Neural progenitor cell (in vitro differentiated cells): ENCODE results near the gene BCAP31. TPM values are rescaled to one million over a fixed set of nuclear protein-coding genes. Genes with fewer than 3 reads are reported as not detected.

Source experiments
- DNase-seq: peaks from one replicate; pipeline ENCODE4 v3.0.0-alpha.2; 2016; ENCODE audit warnings: low spot score
- H2AFZ ChIP-seq: fragments of 200-600 bp; sonication (generic); replicated peaks from 2 replicates; pipeline ENCODE4 v1.6.1; 2016; ENCODE audit warnings: antibody characterized with exemption
- H3F3A ChIP-seq: fragments of 200-600 bp; sonication (generic); 2 replicates; pipeline ENCODE4 v1.6.1; 2016; ENCODE audit warnings: antibody characterized with exemption, low read depth
- H3K27ac ChIP-seq: fragments of 200-600 bp; sonication (generic); 2 replicates; pipeline ENCODE4 v1.5.1; 2016; ENCODE audit warnings: mild to moderate bottlenecking
- H3K27me3 ChIP-seq: fragments of 200-600 bp; sonication (generic); 2 replicates; pipeline ENCODE4 v1.6.1; 2016; ENCODE audit warnings: mild to moderate bottlenecking, moderate library complexity
- H3K36me3 ChIP-seq: fragments of 200-600 bp; sonication (generic); 2 replicates; pipeline ENCODE4 v1.5.1; 2016
- H3K4me1 ChIP-seq: fragments of 200-600 bp; sonication (generic); 2 replicates; pipeline ENCODE4 v1.6.1; 2016; ENCODE audit warnings: mixed run types
- H3K4me2 ChIP-seq: fragments of 200-600 bp; sonication (generic); 2 replicates; pipeline ENCODE4 v1.6.1; 2016
- H3K4me3 ChIP-seq: fragments of 200-600 bp; sonication (generic); 2 replicates; pipeline ENCODE4 v1.5.1; 2016
- H3K79me2 ChIP-seq: fragments of 200-600 bp; sonication (generic); 2 replicates; pipeline ENCODE4 v1.6.1; 2016; ENCODE audit warnings: low read depth
- H3K9ac ChIP-seq: fragments of 200-600 bp; sonication (generic); 2 replicates; pipeline ENCODE4 v1.6.1; 2016
- H3K9me3 ChIP-seq: fragments of 200-600 bp; sonication (generic); 2 replicates; pipeline ENCODE4 v1.5.1; 2016; ENCODE audit warnings: low read depth
- H4K20me1 ChIP-seq: fragments of 200-600 bp; sonication (generic); 2 replicates; pipeline ENCODE4 v1.6.1; 2016; ENCODE audit warnings: low read depth
- H3K27ac Mint-ChIP-seq: 3 replicates; pipeline ENCODE4 v1.8.0; 2021; ENCODE audit warnings: mixed read lengths
- H3K27me3 Mint-ChIP-seq: 2 replicates; pipeline ENCODE4 v1.8.0; 2022; ENCODE audit warnings: low read depth, mild to moderate bottlenecking, inconsistent platforms, moderate library complexity, mixed read lengths; ENCODE audit not compliant: insufficient read depth
- H3K36me3 Mint-ChIP-seq: 3 replicates; pipeline ENCODE4 v1.8.0; 2021; ENCODE audit warnings: mixed read lengths
- H3K4me1 Mint-ChIP-seq: 3 replicates; pipeline ENCODE4 v1.8.0; 2021; ENCODE audit warnings: mixed read lengths
- H3K4me3 Mint-ChIP-seq: 3 replicates; pipeline ENCODE4 v1.8.0; 2021; ENCODE audit warnings: mild to moderate bottlenecking, moderate library complexity, mixed read lengths
- H3K9me3 Mint-ChIP-seq: 3 replicates; pipeline ENCODE4 v1.8.0; 2020; ENCODE audit warnings: mixed read lengths
- CTCF ChIP-seq: fragments of 200-600 bp; sonication (generic); IDR thresholded peaks from 2 replicates; pipeline ENCODE4 v1.5.1; 2017; ENCODE audit warnings: antibody characterized with exemption, mild to moderate bottlenecking
- EZH2 ChIP-seq: fragments of 200-600 bp; sonication (generic); IDR thresholded peaks from 2 replicates; pipeline ENCODE4 v1.6.1; 2017; ENCODE audit warnings: antibody characterized with exemption, mild to moderate bottlenecking, moderate library complexity
- EZH2phosphoT487 ChIP-seq: fragments of 200-600 bp; sonication (generic); IDR thresholded peaks from 2 replicates; pipeline ENCODE4 v1.6.1; 2017; ENCODE audit warnings: antibody characterized with exemption
- total RNA-seq: library from RNA; depleted of rRNA; stranded (reverse); fragments of >200 nt; gene quantifications from 2 replicates; pipeline ENCODE4 v1.2.3, GENCODE V29; 2015; ENCODE audit warnings: low replicate concordance

Gene BCAP31
- total RNA-seq, 1 donor from 2014 or later, result 52.5 TPM

- no peak overlapping the region for H3K4me3 Mint-ChIP-seq
- H3K27ac Mint-ChIP-seq, result no peak overlapping the region
Observed at GRCh38 chrX:153769158-153769864, 45.1 kb upstream of the BCAP31 start.

GRCh38 chrX:153768311-153769157, 44.3 kb upstream of the BCAP31 start:
- Histone ChIP-seq H3K9me3 (no peaks in the 10 kb centered on the region), H3K4me3 (no peak overlapping the region), H4K20me1 (no peaks in the 10 kb centered on the region), H3F3A (no peaks in the 10 kb centered on the region), H3K27ac (no peak overlapping the region), H3K4me1 (no peaks in the 10 kb centered on the region), H3K9ac (no peak overlapping the region), H3K79me2 (no peaks in the 10 kb centered on the region), H3K36me3 (no peaks in the 10 kb centered on the region), H3K27me3 (no peaks in the 10 kb centered on the region), H3K4me2 (no peak overlapping the region), H2AFZ (no peak overlapping the region)
- no peaks in the 10 kb centered on the region for H3K27me3 Mint-ChIP-seq
- no peak for TF ChIP-seq EZH2phosphoT487
- no peak for TF ChIP-seq CTCF
- no peak for TF ChIP-seq EZH2
- DNase-seq, result no peak
- no peaks in the 10 kb centered on the region for H3K36me3 Mint-ChIP-seq
- no peak overlapping the region for H3K27ac Mint-ChIP-seq
- H3K4me1 Mint-ChIP-seq, result peaks cover 12% of the 10 kb centered on the region
- H3K4me3 Mint-ChIP-seq, result no peak overlapping the region
- H3K9me3 Mint-ChIP-seq, result peaks cover 5% of the 10 kb centered on the region

More at GRCh38 chrX:153769158-153769864, 45.1 kb upstream of the BCAP31 start:
- Histone ChIP-seq H3K9me3 (no peaks in the 10 kb centered on the region), H3K36me3 (no peaks in the 10 kb centered on the region), H3K9ac (no peak overlapping the region), H3K79me2 (no peaks in the 10 kb centered on the region), H3K4me3 (no peak overlapping the region), H3K27me3 (no peaks in the 10 kb centered on the region), H3F3A (no peaks in the 10 kb centered on the region), H3K4me2 (no peak overlapping the region), H4K20me1 (no peaks in the 10 kb centered on the region), H3K4me1 (no peaks in the 10 kb centered on the region), H3K27ac (no peak overlapping the region), H2AFZ (no peak overlapping the region)
- Mint-ChIP-seq H3K36me3 (no peaks in the 10 kb centered on the region), H3K4me1 (peaks cover 9% of the 10 kb centered on the region), H3K9me3 (peaks cover 4% of the 10 kb centered on the region), H3K27me3 (no peaks in the 10 kb centered on the region)
- DNase-seq, result no peak
- TF ChIP-seq EZH2, result no peak
- TF ChIP-seq CTCF, result no peak
- TF ChIP-seq EZH2phosphoT487, result no peak

GRCh38 chrX:153767674-153768055, 43.5 kb upstream of the BCAP31 start:
- H3K4me1 Mint-ChIP-seq, result peaks cover 12% of the 10 kb centered on the region
- Histone ChIP-seq H3K27ac (no peak overlapping the region), H2AFZ (no peak overlapping the region), H3K4me2 (no peak overlapping the region), H3K9me3 (no peaks in the 10 kb centered on the region), H3K9ac (no peak overlapping the region), H3K79me2 (no peaks in the 10 kb centered on the region), H3F3A (no peaks in the 10 kb centered on the region), H3K4me3 (no peak overlapping the region), H3K4me1 (no peaks in the 10 kb centered on the region), H3K36me3 (no peaks in the 10 kb centered on the region), H4K20me1 (no peaks in the 10 kb centered on the region), H3K27me3 (no peaks in the 10 kb centered on the region)
- no peak for TF ChIP-seq EZH2phosphoT487
- H3K36me3 Mint-ChIP-seq, result no peaks in the 10 kb centered on the region
- no peak for DNase-seq
- H3K4me3 Mint-ChIP-seq, result no peak overlapping the region
- H3K9me3 Mint-ChIP-seq, result peaks cover 10% of the 10 kb centered on the region
- H3K27ac Mint-ChIP-seq, result no peak overlapping the region
- H3K27me3 Mint-ChIP-seq, result no peaks in the 10 kb centered on the region
